ACC112 (cell line): ENCODE data around the gene POLR3GL.

Experiments used
- H2AFZ ChIP-seq: fragments of 200-600 bp; sonication (generic); one replicate; pipeline ENCODE4 v1.6.0; 2017; ENCODE audit warnings: antibody characterized with exemption, low read length; ENCODE audit not compliant: unreplicated experiment
- H3K27ac ChIP-seq: fragments of 200-600 bp; sonication (generic); 2 replicates; pipeline ENCODE4 v1.5.1; 2014; ENCODE audit warnings: low read depth, mild to moderate bottlenecking, antibody characterized with exemption, low read length, moderate library complexity
- H3K27me3 ChIP-seq: fragments of 200-600 bp; sonication (generic); 2 replicates; pipeline ENCODE4 v1.6.1; 2014; ENCODE audit warnings: mild to moderate bottlenecking, antibody characterized with exemption, low read length, moderate library complexity, mixed read lengths; ENCODE audit not compliant: insufficient read depth
- H3K36me3 ChIP-seq: fragments of 200-600 bp; sonication (generic); 2 replicates; pipeline ENCODE4 v1.6.1; 2016; ENCODE audit warnings: mild to moderate bottlenecking, antibody characterized with exemption, low read length, moderate library complexity, mixed read lengths; ENCODE audit not compliant: insufficient read depth
- H3K4me1 ChIP-seq: fragments of 200-600 bp; sonication (generic); one replicate; pipeline ENCODE4 v1.6.1; 2016; ENCODE audit warnings: low read length, mixed read lengths; ENCODE audit not compliant: insufficient read depth, unreplicated experiment, control insufficient read depth
- H3K4me3 ChIP-seq: fragments of 200-600 bp; sonication (generic); 2 replicates; pipeline ENCODE4 v1.5.1; 2014; ENCODE audit warnings: mild to moderate bottlenecking, low read depth, low read length
- H3K79me2 ChIP-seq: fragments of 200-600 bp; sonication (generic); one replicate; pipeline ENCODE4 v1.6.0; 2016; ENCODE audit warnings: low read length; ENCODE audit not compliant: control insufficient read depth, unreplicated experiment, insufficient read depth

Gene POLR3GL

DNA sequence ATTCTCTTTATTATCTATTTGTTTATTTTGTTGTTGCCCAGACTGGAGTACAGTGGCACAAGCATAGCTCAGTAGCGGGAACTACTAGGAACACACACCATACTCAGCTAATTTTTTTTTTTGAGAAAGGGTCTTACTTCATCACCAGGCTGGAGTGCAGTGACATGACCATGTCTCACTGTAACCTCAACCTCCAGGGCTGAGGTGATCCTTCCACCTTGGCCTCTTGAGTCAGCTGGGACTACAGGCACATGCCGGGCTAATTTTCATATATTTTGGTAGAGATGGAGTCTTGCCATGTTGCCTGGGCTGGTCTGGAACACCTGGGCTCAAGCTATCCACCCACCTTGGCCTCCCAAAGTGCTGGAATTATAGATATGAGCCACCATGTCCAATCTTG, 37.2 kb downstream of the POLR3GL start:
- Histone ChIP-seq H2AFZ (no peak overlapping the region), H3K27me3 (no peaks in the 10 kb centered on the region), H3K27ac (0 out of 2 replicates have a peak overlapping the region, but pooled peaks have one; percentile 19), H3K36me3 (no peaks in the 10 kb centered on the region), H3K4me3 (no peak overlapping the region), H3K4me1 (peaks cover 24% of the 10 kb centered on the region), H3K79me2 (peaks cover 2% of the 10 kb centered on the region)

GRCh38 chr1:146007489-146008133, 43.1 kb downstream of the POLR3GL start:
- H3K4me1 ChIP-seq = peaks cover 3% of the 10 kb centered on the region
- H3K79me2 ChIP-seq = no peaks in the 10 kb centered on the region
- H3K27ac ChIP-seq = no peak overlapping the region; the same call in 1 of the 2 replicates
- no peak overlapping the region for H3K4me3 ChIP-seq
- H2AFZ ChIP-seq = no peak overlapping the region
- no peaks in the 10 kb centered on the region for H3K27me3 ChIP-seq
- H3K36me3 ChIP-seq = no peaks in the 10 kb centered on the region

DNA sequence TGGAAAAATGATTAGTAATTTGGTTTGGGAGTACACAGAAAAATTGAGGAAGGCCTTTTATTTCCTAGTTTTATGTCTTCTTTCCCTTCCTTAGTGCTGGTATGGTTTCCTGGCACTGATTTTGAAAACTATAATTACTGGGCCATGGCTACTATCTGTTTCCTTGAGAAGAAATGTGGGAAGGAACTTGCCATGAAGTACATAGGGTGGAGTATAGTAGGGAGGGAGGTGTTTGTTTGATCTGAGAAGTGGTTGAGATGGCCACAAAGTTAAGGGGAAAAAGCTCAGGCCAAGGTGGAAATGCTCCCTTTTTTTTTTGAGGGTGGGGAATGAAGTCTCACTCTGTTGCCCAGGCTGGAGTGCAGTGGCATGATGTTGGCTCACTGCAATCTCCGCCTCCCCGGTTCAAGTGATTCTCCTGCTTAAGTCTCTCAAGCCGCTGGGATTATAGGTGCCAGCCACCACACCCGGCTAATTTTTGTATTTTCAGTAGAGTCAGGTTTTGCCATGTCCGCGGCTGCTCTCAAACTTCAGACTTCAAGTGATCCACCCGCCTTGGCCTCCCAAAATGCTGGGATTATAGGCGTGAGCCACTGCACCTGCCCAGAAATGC, 45.7 kb downstream of the POLR3GL start:
- H3K4me3 ChIP-seq = no peak overlapping the region
- no peaks in the 10 kb centered on the region for H3K79me2 ChIP-seq
- no peaks in the 10 kb centered on the region for H3K36me3 ChIP-seq
- H3K27me3 ChIP-seq = no peaks in the 10 kb centered on the region
- H3K27ac ChIP-seq = no peak overlapping the region
- peaks cover 11% of the 10 kb centered on the region for H3K4me1 ChIP-seq
- no peak overlapping the region for H2AFZ ChIP-seq

- peaks cover 9% of the 10 kb centered on the region for H3K4me1 ChIP-seq
- H3K79me2 ChIP-seq = no peaks in the 10 kb centered on the region
- no peak overlapping the region for H3K4me3 ChIP-seq
- no peaks in the 10 kb centered on the region for H3K36me3 ChIP-seq
- peak overlapping the region; percentile 10; the same call in 1 of the 2 replicates for H3K27ac ChIP-seq
- peak overlapping the region; percentile 79 for H2AFZ ChIP-seq
- H3K27me3 ChIP-seq = peaks cover 2% of the 10 kb centered on the region; the same call in 1 of the 2 replicates
These were observed 48.4 kb downstream of the POLR3GL start for GRCh38 chr1:146012703-146013558.

DNA sequence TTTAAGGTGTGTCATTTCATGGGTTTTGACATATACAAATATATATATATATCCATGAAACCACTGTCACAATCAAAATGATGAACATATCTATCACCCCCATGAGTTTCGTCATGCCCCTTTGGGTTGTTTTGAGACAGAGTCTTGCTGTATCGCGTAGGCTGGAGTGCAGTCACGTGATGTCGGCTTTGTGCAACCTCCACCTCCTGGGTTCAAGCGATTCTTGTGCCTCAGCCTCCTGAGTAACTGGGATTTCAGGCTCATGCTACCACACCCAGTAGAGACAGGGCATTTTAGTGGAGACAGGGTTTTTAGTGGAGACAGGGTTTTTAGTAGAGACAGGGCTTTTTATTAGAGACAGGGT, 49.1 kb downstream of the POLR3GL start:
- no peaks in the 10 kb centered on the region for H3K36me3 ChIP-seq
- no peaks in the 10 kb centered on the region for H3K79me2 ChIP-seq
- H2AFZ ChIP-seq = peak overlapping the region; percentile 79
- H3K4me1 ChIP-seq = peaks cover 9% of the 10 kb centered on the region
- no peak overlapping the region; the same call in 1 of the 2 replicates for H3K27ac ChIP-seq
- no peak overlapping the region for H3K4me3 ChIP-seq
- peaks cover 8% of the 10 kb centered on the region for H3K27me3 ChIP-seq

DNA sequence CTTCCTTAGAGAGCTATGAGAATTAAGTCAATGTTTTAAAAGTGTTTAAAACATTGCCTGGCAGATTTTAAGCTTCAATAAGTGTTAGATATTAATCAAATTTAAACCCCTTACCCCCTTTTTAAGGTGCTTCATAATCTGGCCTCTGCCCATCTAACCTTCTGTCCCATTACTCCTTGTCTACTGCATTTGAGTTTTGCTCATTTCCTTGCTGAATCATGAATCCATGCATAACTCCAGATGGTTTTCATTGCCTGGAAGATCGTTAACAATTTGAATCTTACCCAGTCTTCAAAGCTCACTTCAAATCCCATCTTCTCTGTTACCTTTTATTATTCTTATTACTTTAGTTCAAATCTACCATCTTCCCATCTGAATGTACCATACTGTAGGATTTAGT, 52.4 kb downstream of the POLR3GL start:
- Histone ChIP-seq H3K36me3 (no peaks in the 10 kb centered on the region), H3K4me1 (peaks cover 9% of the 10 kb centered on the region), H2AFZ (no peak overlapping the region), H3K4me3 (no peak overlapping the region), H3K79me2 (no peaks in the 10 kb centered on the region), H3K27me3 (peaks cover 42% of the 10 kb centered on the region), H3K27ac (no peak overlapping the region)

- H2AFZ ChIP-seq = no peak overlapping the region
- no peak overlapping the region for H3K4me3 ChIP-seq
These were observed 55.0 kb downstream of the POLR3GL start for GRCh38 chr1:146019231-146020057.

DNA sequence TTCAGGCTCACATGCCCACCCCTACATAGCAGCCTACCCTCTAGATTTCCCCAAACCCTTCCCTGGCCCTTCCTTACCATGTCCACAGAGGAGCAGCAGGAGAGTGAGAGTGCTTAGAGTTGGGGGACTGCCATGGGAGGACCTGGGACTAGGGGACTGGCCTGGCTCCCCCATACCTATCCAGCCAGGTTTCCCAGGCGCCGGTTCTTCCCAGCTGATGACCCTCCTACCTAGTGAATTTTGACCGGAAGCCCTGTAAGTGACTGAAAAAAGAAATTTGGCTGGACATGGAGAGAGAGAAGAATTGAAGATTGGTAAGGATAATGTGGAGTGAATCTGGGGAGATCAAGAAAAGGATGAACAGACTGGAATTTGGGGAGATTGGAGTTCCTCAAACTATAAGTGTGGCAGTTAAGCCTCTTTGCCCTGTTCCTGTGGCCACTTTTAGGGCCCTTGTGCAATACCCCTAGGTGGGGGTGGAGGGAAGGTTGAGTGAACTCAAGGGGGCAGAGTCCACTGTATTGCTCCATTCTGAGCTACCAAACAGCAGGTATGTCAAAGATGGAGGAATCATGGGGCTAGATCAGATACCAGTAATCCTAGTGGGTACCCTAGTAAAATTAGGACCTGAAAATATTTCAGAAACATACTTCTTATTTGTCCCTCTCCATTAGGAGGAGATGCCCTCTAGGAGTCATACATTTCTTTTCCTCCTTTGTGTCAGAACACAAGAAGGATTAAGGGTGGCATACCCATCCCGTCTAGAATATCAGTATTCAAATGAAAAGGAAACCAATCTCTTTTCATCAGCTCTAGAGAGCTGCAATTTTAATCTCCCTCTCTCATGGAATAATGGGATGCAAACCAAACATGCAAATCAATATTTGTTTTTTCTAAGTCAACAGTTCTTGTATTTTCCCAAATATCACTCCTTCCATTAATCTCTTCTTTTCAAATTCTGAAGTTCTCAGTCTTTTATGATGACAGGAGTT, 55.9 kb downstream of the POLR3GL start:
- H3K36me3 ChIP-seq = no peaks in the 10 kb centered on the region
- H3K79me2 ChIP-seq = no peaks in the 10 kb centered on the region
- H3K4me3 ChIP-seq = no peak overlapping the region
- H3K4me1 ChIP-seq = no peaks in the 10 kb centered on the region
- peaks cover 46% of the 10 kb centered on the region for H3K27me3 ChIP-seq
- no peak overlapping the region for H3K27ac ChIP-seq
- H2AFZ ChIP-seq = no peak overlapping the region

More at GRCh38 chr1:146019231-146020057, 55.0 kb downstream of the POLR3GL start:
- Histone ChIP-seq H3K36me3 (no peaks in the 10 kb centered on the region), H3K27ac (no peak overlapping the region), H3K79me2 (no peaks in the 10 kb centered on the region), H3K27me3 (peaks cover 46% of the 10 kb centered on the region), H3K4me1 (no peaks in the 10 kb centered on the region)

GRCh38 chr1:146021050-146021445, 56.6 kb downstream of the POLR3GL start:
- H3K36me3 ChIP-seq = no peaks in the 10 kb centered on the region
- H3K4me1 ChIP-seq = no peaks in the 10 kb centered on the region
- H3K79me2 ChIP-seq = no peaks in the 10 kb centered on the region
- peaks cover 46% of the 10 kb centered on the region for H3K27me3 ChIP-seq
- H2AFZ ChIP-seq = no peak overlapping the region
- H3K27ac ChIP-seq = no peak overlapping the region
- no peak overlapping the region for H3K4me3 ChIP-seq
